Ectodermal cell (in vitro differentiated cells): ENCODE results near the gene YES1.
A peak's percentile ranks its signal among the peaks of the same experiment; 100 is the strongest.

Experiments
- H3K27ac ChIP-seq: 2 replicates; pipeline ENCODE4 v1.7.0; 2013; ENCODE audit warnings: mild to moderate bottlenecking, low read depth, low read length; ENCODE audit not compliant: insufficient read depth, poor library complexity, severe bottlenecking
- H3K27me3 ChIP-seq: 2 replicates; pipeline ENCODE4 v1.7.0; 2013; ENCODE audit warnings: mild to moderate bottlenecking, low read length; ENCODE audit not compliant: insufficient read depth, control insufficient read depth, poor library complexity, severe bottlenecking
- H3K36me3 ChIP-seq: one replicate; pipeline ENCODE4 v1.7.0; 2013; ENCODE audit warnings: low read length; ENCODE audit not compliant: control insufficient read depth, insufficient read depth
- H3K4me1 ChIP-seq: one replicate; pipeline ENCODE4 v1.7.0; 2013; ENCODE audit warnings: low read length; ENCODE audit not compliant: control insufficient read depth, insufficient read depth
- H3K4me3 ChIP-seq: 2 replicates; pipeline ENCODE4 v1.7.0; 2013; ENCODE audit warnings: low read depth, low read length, control low read depth; ENCODE audit not compliant: insufficient read depth
- H3K9me3 ChIP-seq: 2 replicates; pipeline ENCODE4 v1.7.0; 2013; ENCODE audit warnings: mild to moderate bottlenecking, low read length, moderate library complexity; ENCODE audit not compliant: control insufficient read depth
- WGBS, 2 experiments: methylation state at CpG; one replicate each; pipeline ENCODE4 v1.1.7; 2013; ENCODE audit warnings: missing lambda C conversion rate in 2 of 2; 5-methylcytosine and 5-hydroxymethylcytosine counted together

Gene YES1

GRCh38 chr18:824179-824578 is 12.1 kb upstream of the YES1 start:
- H3K4me3 ChIP-seq = no peak overlapping the region
- no peak overlapping the region for H3K27ac ChIP-seq
- no peaks in the 10 kb centered on the region for H3K36me3 ChIP-seq
- no peaks in the 10 kb centered on the region for H3K9me3 ChIP-seq
- H3K4me1 ChIP-seq = no peaks in the 10 kb centered on the region
- WGBS, 2 experiments = 91 to 96% methylated on average over 2 of the region's 2 CpGs
- H3K27me3 ChIP-seq = no peaks in the 10 kb centered on the region

GRCh38 chr18:820591-821165 is 8.6 kb upstream of the YES1 start:
- H3K4me3 ChIP-seq = no peak overlapping the region
- no peak overlapping the region for H3K27ac ChIP-seq
- no peaks in the 10 kb centered on the region for H3K9me3 ChIP-seq
- 77 to 90% methylated on average over 3 to 4 of the region's 4 CpGs for WGBS, 2 experiments
- H3K36me3 ChIP-seq = no peaks in the 10 kb centered on the region
- H3K27me3 ChIP-seq = no peaks in the 10 kb centered on the region
- H3K4me1 ChIP-seq = no peaks in the 10 kb centered on the region

GRCh38 chr18:816869-817268 is 4.8 kb upstream of the YES1 start:
- H3K27ac ChIP-seq = no peak overlapping the region
- WGBS, 2 experiments = 82 to 94% methylated on average over 2 of the region's 2 CpGs
- no peaks in the 10 kb centered on the region for H3K36me3 ChIP-seq
- H3K27me3 ChIP-seq = no peaks in the 10 kb centered on the region
- peaks cover 3% of the 10 kb centered on the region for H3K4me1 ChIP-seq
- H3K4me3 ChIP-seq = no peak overlapping the region
- H3K9me3 ChIP-seq = no peaks in the 10 kb centered on the region

GRCh38 chr18:816088-816653 is 4.1 kb upstream of the YES1 start:
- peaks cover 3% of the 10 kb centered on the region for H3K4me1 ChIP-seq
- H3K27ac ChIP-seq = no peak overlapping the region
- WGBS, 2 experiments = 91 to 94% methylated on average over 4 of the region's 4 CpGs
- no peaks in the 10 kb centered on the region for H3K27me3 ChIP-seq
- H3K4me3 ChIP-seq = no peak overlapping the region
- H3K9me3 ChIP-seq = no peaks in the 10 kb centered on the region
- H3K36me3 ChIP-seq = no peaks in the 10 kb centered on the region

GRCh38 chr18:815353-815752 is 3.3 kb upstream of the YES1 start:
- peaks cover 3% of the 10 kb centered on the region for H3K4me1 ChIP-seq
- no peaks in the 10 kb centered on the region for H3K36me3 ChIP-seq
- H3K4me3 ChIP-seq = no peak overlapping the region
- no peaks in the 10 kb centered on the region for H3K9me3 ChIP-seq
- WGBS, 2 experiments = 93 to 98% methylated on average over 2 of the region's 3 CpGs
- no peak overlapping the region for H3K27ac ChIP-seq
- H3K27me3 ChIP-seq = no peaks in the 10 kb centered on the region

- Histone ChIP-seq H3K27me3 (no peaks in the 10 kb centered on the region), H3K4me3 (no peak overlapping the region), H3K4me1 (peaks cover 10% of the 10 kb centered on the region), H3K36me3 (no peaks in the 10 kb centered on the region), H3K27ac (no peak overlapping the region), H3K9me3 (no peaks in the 10 kb centered on the region)
- WGBS, 2 experiments = 83 to 88% methylated on average over 4 of the region's 4 CpGs
Measured at GRCh38 chr18:814300-815084, 2.5 kb upstream of the YES1 start.

GRCh38 chr18:813172-814071 is 1.4 kb upstream of the YES1 start:
- WGBS, 2 experiments = 63 to 67% methylated on average over 18 of the region's 18 CpGs
- H3K36me3 ChIP-seq = no peaks in the 10 kb centered on the region
- peaks cover 10% of the 10 kb centered on the region for H3K4me1 ChIP-seq
- no peaks in the 10 kb centered on the region for H3K27me3 ChIP-seq
- no peaks in the 10 kb centered on the region for H3K9me3 ChIP-seq
- H3K27ac ChIP-seq = peak overlapping the region; percentile 97
- peak overlapping the region; percentile 98 for H3K4me3 ChIP-seq

- no peaks in the 10 kb centered on the region for H3K27me3 ChIP-seq
- no peaks in the 10 kb centered on the region for H3K9me3 ChIP-seq
- peak overlapping the region; percentile 97 for H3K27ac ChIP-seq
- H3K4me3 ChIP-seq = peak overlapping the region; percentile 98
- 1% methylated on average over 66 of the region's 66 CpGs for WGBS, 2 experiments
- peaks cover 12% of the 10 kb centered on the region for H3K4me1 ChIP-seq
- H3K36me3 ChIP-seq = no peaks in the 10 kb centered on the region
Measured at GRCh38 chr18:812376-813171, 532 bp upstream of the YES1 start.

GRCh38 chr18:811182-811891 is 705 bp downstream of the YES1 start:
- H3K4me3 ChIP-seq = peak overlapping the region; percentile 98
- H3K9me3 ChIP-seq = no peaks in the 10 kb centered on the region
- H3K4me1 ChIP-seq = peaks cover 14% of the 10 kb centered on the region
- no peaks in the 10 kb centered on the region for H3K27me3 ChIP-seq
- peak overlapping the region; percentile 97 for H3K27ac ChIP-seq
- H3K36me3 ChIP-seq = no peaks in the 10 kb centered on the region
- 0% methylated on average over 29 of the region's 30 CpGs for WGBS, 2 experiments
